H1 (cell line): Measurements from ENCODE around the gene MAST2.

Source experiments
- BACH1 ChIP-seq: IDR thresholded peaks from 2 replicates; pipeline ENCODE4 v1.6.1; 2012; ENCODE audit warnings: low read length, improper control_type of control experiment
- CBX8 ChIP-seq: fragments of 300-800, 300-1000 bp; sonication (generic); IDR thresholded peaks from 2 replicates; pipeline ENCODE4 v1.7.1; 2016; ENCODE audit warnings: low read depth, low read length, borderline replicate concordance
- CEBPB ChIP-seq: IDR thresholded peaks from 2 replicates; pipeline ENCODE4 v1.6.1; 2012; ENCODE audit warnings: low read depth, low read length
- CTCF ChIP-seq, 3 experiments: IDR thresholded peaks; 1 replicate in 2 of 3; 2 replicates in 1 of 3; pipeline versions ENCODE4 v1.5.1 to v1.6.1; 2011; ENCODE audit warnings: low read length in 3 of 3, mild to moderate bottlenecking in 3 of 3, inconsistent platforms in 2 of 3, low read depth in 1 of 3, moderate library complexity in 1 of 3; ENCODE audit not compliant: insufficient read depth in 1 of 3; ENCODE audit errors: control extremely low read depth in 1 of 3
- EP300 ChIP-seq, 2 experiments: IDR thresholded peaks; 1 replicate in 1 of 2; 2 replicates in 1 of 2; pipeline ENCODE4 v1.6.1; 2011 to 2012; ENCODE audit warnings: low read depth in 2 of 2, low read length in 2 of 2, mild to moderate bottlenecking in 2 of 2, borderline replicate concordance in 1 of 2, inconsistent platforms in 1 of 2, moderate library complexity in 1 of 2
- EZH2 ChIP-seq: fragments of 200-600 bp; sonication (generic); IDR thresholded peaks from 2 replicates; pipeline ENCODE4 v1.7.1; 2012; ENCODE audit warnings: low read depth, mild to moderate bottlenecking, moderate library complexity, low read length, inconsistent platforms; ENCODE audit not compliant: severe bottlenecking
- MAX ChIP-seq: IDR thresholded peaks from 2 replicates; pipeline ENCODE4 v1.6.1; 2012; ENCODE audit warnings: inconsistent platforms
- POLR2A ChIP-seq, 2 experiments: IDR thresholded peaks; 1 replicate in 1 of 2; 2 replicates in 1 of 2; pipeline ENCODE4 v1.6.1; 2011; ENCODE audit warnings: low read depth in 2 of 2, low read length in 2 of 2, mild to moderate bottlenecking in 2 of 2; ENCODE audit errors: control extremely low read depth in 1 of 2
- RNF2 ChIP-seq: fragments of 200-900, 300-1000 bp; sonication (generic); IDR thresholded peaks from 2 replicates; pipeline ENCODE4 v1.7.1; 2016; ENCODE audit warnings: borderline replicate concordance, low read depth, mild to moderate bottlenecking, antibody characterized with exemption, low read length; ENCODE audit not compliant: poor library complexity, severe bottlenecking; ENCODE audit errors: missing control alignments
- SIN3A ChIP-seq, 2 experiments: IDR thresholded peaks in 1 of 2; conservative IDR thresholded peaks in 1 of 2; 2 replicates each; pipeline ENCODE4 v1.6.1; 2011 to 2012; ENCODE audit warnings: low read length in 2 of 2, improper control_type of control experiment in 1 of 2, low read depth in 1 of 2, mild to moderate bottlenecking in 1 of 2
- SIX5 ChIP-seq: IDR thresholded peaks from 2 replicates; pipeline ENCODE4 v1.6.1; 2011; ENCODE audit warnings: mild to moderate bottlenecking, low read depth, low read length
- TAF1 ChIP-seq: IDR thresholded peaks from 2 replicates; pipeline ENCODE4 v1.6.1; 2011; ENCODE audit warnings: mild to moderate bottlenecking, low read depth, low read length
- TCF12 ChIP-seq: IDR thresholded peaks from 2 replicates; pipeline ENCODE4 v1.6.1; 2011; ENCODE audit warnings: low read depth, mild to moderate bottlenecking, low read length
- USF2 ChIP-seq: IDR thresholded peaks from 2 replicates; pipeline ENCODE4 v1.6.1; 2011; ENCODE audit warnings: low read length, improper control_type of control experiment

- TF ChIP-seq SIX5 (no peak), EP300 (IDR thresholded peaks at IDR 0.05; ENCODE audit: borderline replicate concordance in 1 of 2, low read depth in 2 of 2, low read length in 2 of 2) (no peak), CBX8 (no peak), TCF12 (no peak), RNF2 (no peak), USF2 (no peak), CEBPB (no peak), POLR2A (IDR thresholded peaks at IDR 0.05; ENCODE audit: control extremely low read depth in 1 of 2, low read depth in 2 of 2, low read length in 2 of 2) (no peak), EZH2 (no peak), TAF1 (no peak), SIN3A (conservative IDR thresholded peaks at IDR 0.05 in 1 of 2, IDR thresholded peaks at IDR 0.05 in 1 of 2; ENCODE audit: low read depth in 1 of 2, low read length in 2 of 2) (no peak), CTCF (IDR thresholded peaks at IDR 0.05; ENCODE audit: control extremely low read depth in 1 of 3, insufficient read depth in 1 of 3, low read depth in 1 of 3, low read length in 3 of 3) (no peak), MAX (no peak), BACH1 (no peak)
These were observed 72.7 kb downstream of the MAST2 start for GRCh38 chr1:45876000-45876617.
